Endothelial cell of umbilical vein (primary cell): ENCODE data around the gene RAPGEF4.

Source experiments
- EZH2 ChIP-seq: IDR thresholded peaks from 2 replicates; pipeline ENCODE4 v1.6.1; 2012; ENCODE audit warnings: borderline replicate concordance, low read depth, mild to moderate bottlenecking, moderate library complexity, low read length, inconsistent platforms; ENCODE audit not compliant: severe bottlenecking
- FOS ChIP-seq: IDR thresholded peaks from 2 replicates; pipeline ENCODE4 v1.6.1; 2011; ENCODE audit warnings: mild to moderate bottlenecking, low read length, moderate library complexity, borderline replicate concordance; ENCODE audit not compliant: insufficient read depth
- GATA2 ChIP-seq: IDR thresholded peaks from 2 replicates; pipeline ENCODE4 v1.7.0; 2011; ENCODE audit warnings: low read depth, mild to moderate bottlenecking, moderate library complexity, mixed read lengths, low read length; ENCODE audit not compliant: insufficient read length, insufficient read depth
- JUN ChIP-seq: IDR thresholded peaks from 2 replicates; pipeline ENCODE4 v1.6.1; 2011; ENCODE audit warnings: borderline replicate concordance, low read depth; ENCODE audit not compliant: insufficient read length, insufficient read depth
- MAX ChIP-seq: IDR thresholded peaks from 2 replicates; pipeline ENCODE4 v1.6.1; 2011; ENCODE audit not compliant: insufficient read depth, insufficient read length
- MYC ChIP-seq: IDR thresholded peaks from one replicate; pipeline ENCODE4 v1.6.1; 2011; ENCODE audit warnings: mild to moderate bottlenecking, low read depth, low read length
- POLR2A ChIP-seq: IDR thresholded peaks from 2 replicates; pipeline ENCODE4 v1.6.1; 2012; ENCODE audit warnings: low read depth, mild to moderate bottlenecking, control low read depth, low read length
- POLR2AphosphoS5 ChIP-seq: IDR thresholded peaks from 2 replicates; pipeline ENCODE4 v1.6.1; 2012; ENCODE audit warnings: low read depth, mild to moderate bottlenecking, control low read depth, low read length, moderate library complexity; ENCODE audit not compliant: insufficient read depth
- TF ChIP-seq, protein P1 (sequence below), 2 donors: IDR thresholded peaks; 1 replicate in 1 of 2; 2 replicates in 1 of 2; pipeline ENCODE4 v1.5.1; 2011; ENCODE audit warnings: low read length in 2 of 2, mild to moderate bottlenecking in 2 of 2, moderate library complexity in 2 of 2, control low read depth in 1 of 2, inconsistent platforms in 1 of 2, low read depth in 1 of 2; ENCODE audit not compliant: insufficient read depth in 1 of 2; ENCODE audit errors: extremely low read depth in 1 of 2

DNA sequence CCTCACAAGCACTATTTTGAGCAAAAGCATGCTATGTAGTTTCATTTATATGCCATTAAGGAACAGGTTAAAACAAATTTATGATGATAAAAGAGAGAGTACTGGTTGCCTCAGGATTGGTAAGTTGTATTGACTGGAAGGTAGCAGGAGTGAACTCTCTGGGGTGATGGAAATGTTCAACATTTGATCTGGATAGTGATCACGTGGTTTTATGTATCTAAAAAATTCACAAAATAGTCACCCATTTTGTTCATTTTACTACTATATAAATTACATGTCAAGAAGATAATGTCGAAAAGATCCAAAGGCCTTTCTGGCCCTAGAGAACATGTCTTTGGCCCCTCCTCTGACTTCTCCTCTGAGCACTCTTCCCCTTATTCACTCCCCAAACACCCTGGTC is 10.4 kb upstream of the RAPGEF4 start:
- TF ChIP-seq POLR2A (no peak), JUN (no peak), EZH2 (no peak), POLR2AphosphoS5 (no peak), MAX (no peak), FOS (no peak), MYC (no peak), GATA2 (no peak)
- TF ChIP-seq, protein P1, sequence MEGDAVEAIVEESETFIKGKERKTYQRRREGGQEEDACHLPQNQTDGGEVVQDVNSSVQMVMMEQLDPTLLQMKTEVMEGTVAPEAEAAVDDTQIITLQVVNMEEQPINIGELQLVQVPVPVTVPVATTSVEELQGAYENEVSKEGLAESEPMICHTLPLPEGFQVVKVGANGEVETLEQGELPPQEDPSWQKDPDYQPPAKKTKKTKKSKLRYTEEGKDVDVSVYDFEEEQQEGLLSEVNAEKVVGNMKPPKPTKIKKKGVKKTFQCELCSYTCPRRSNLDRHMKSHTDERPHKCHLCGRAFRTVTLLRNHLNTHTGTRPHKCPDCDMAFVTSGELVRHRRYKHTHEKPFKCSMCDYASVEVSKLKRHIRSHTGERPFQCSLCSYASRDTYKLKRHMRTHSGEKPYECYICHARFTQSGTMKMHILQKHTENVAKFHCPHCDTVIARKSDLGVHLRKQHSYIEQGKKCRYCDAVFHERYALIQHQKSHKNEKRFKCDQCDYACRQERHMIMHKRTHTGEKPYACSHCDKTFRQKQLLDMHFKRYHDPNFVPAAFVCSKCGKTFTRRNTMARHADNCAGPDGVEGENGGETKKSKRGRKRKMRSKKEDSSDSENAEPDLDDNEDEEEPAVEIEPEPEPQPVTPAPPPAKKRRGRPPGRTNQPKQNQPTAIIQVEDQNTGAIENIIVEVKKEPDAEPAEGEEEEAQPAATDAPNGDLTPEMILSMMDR (IDR thresholded peaks at IDR 0.05; ENCODE audit: extremely low read depth in 1 of 2, insufficient read depth in 1 of 2, low read depth in 1 of 2, low read length in 2 of 2) = no peak
